Astrocyte of the spinal cord (primary cell): ENCODE data around the gene RNF20.
"Not testable (repeated sequence)": the region's sequence is repeated elsewhere in the genome, so short reads cannot be mapped to it uniquely, and the experiment has no call there.

Source experiments
- DNase-seq: peaks from one replicate; pipeline ENCODE4 v3.0.0; 2011; ENCODE audit warnings: low read depth, low spot score
- H3K4me3 ChIP-seq: 2 replicates; pipeline ENCODE4 v1.5.1; 2011; ENCODE audit warnings: low read depth, mild to moderate bottlenecking, low read length, moderate library complexity
- in situ Hi-C: cut with HindIII; loops from 2 replicates; pipeline ENCODE4 v1.10.0; 2017; ENCODE audit warnings: low sequenced_read_pairs
- TF ChIP-seq, protein P1 (sequence below): IDR thresholded peaks from 2 replicates; pipeline ENCODE4 v1.5.1; 2012; ENCODE audit warnings: low read depth, mild to moderate bottlenecking, low read length, inconsistent platforms

Gene RNF20

DNA sequence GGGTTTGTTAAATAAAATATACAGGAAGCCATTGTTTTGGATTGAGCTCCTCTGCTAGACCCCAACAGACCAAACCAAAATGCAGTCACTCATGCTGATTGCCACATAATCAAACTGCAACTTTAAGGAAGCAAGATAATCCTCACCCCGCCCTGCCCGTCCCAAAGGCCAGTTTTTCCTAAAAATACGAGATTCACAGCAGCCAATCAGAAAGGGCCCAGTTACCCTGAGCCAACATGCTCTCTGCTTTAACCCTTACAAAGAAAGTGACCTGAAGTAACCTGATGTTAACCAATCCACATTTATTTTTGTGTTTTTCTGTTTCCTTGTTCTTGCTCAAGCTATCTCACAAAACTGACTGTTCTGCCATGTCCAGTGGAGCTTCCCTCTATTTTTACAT lies 21.5 kb upstream of the RNF20 start:
- in situ Hi-C loops: no loop called here
- DNase-seq: no peak
- no peak overlapping the region for H3K4me3 ChIP-seq
- TF ChIP-seq, protein P1, sequence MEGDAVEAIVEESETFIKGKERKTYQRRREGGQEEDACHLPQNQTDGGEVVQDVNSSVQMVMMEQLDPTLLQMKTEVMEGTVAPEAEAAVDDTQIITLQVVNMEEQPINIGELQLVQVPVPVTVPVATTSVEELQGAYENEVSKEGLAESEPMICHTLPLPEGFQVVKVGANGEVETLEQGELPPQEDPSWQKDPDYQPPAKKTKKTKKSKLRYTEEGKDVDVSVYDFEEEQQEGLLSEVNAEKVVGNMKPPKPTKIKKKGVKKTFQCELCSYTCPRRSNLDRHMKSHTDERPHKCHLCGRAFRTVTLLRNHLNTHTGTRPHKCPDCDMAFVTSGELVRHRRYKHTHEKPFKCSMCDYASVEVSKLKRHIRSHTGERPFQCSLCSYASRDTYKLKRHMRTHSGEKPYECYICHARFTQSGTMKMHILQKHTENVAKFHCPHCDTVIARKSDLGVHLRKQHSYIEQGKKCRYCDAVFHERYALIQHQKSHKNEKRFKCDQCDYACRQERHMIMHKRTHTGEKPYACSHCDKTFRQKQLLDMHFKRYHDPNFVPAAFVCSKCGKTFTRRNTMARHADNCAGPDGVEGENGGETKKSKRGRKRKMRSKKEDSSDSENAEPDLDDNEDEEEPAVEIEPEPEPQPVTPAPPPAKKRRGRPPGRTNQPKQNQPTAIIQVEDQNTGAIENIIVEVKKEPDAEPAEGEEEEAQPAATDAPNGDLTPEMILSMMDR: no peak

DNA sequence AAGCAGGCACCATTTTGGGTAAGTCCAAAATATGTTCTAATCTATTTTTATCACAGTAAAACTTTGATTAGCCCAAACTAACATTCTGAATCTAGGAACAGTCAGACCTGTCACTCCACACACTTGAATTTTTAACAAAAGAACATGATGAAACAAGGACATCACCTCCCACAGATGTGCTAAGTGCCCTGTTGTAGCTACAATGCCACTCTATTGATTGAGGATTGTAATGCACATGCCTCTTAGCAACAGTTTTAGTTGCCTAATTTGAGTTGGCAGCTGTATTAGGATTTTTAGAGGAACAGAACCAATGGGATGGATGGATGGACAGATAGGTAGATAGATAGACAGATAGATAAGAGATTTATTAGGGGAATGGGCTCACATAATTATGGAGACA lies 20.3 kb upstream of the RNF20 start:
- TF ChIP-seq, protein P1: no peak
- no peak overlapping the region for H3K4me3 ChIP-seq
- in situ Hi-C loops: no loop called here
- DNase-seq: no peak

DNA sequence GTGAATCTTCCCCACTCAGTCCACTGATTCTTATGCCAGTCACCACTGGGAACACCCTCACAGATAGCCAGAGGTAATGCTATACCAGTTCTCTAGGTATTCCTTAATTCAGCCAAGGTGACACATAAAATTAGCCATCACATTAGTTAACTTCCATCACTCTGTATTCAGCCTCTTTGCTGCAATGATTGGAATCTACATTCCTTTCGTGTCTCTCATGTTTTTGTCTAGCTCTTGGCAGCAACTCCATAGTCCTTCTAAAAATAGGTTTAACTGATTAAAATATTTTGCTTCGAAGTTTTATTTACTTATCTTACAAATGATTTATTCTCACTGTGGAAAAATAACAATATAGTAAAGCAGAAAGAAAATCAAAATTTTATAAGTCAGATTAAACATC lies 19.6 kb upstream of the RNF20 start:
- DNase-seq: peak; percentile 35
- in situ Hi-C loops: no loop called here
- TF ChIP-seq, protein P1: no peak
- H3K4me3 ChIP-seq: no peak overlapping the region

DNA sequence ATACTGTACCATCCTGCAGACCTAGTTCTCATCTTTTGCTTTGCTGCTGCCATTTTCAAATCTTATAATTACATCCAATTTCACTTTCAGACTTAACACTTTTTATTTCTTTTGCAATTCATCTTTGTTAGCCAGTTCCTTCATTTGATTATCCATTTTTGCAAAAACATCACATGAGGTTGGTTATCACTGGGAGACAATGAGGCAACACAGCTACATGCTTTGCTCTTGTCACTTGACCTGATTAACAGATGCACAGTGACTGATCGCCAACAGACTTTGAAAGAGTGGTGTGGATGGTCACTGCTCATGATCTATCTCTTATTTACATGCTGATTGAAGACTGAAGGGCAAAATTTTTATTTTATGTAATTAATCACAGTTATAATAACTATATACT lies 17.0 kb upstream of the RNF20 start:
- no peak for DNase-seq
- no peak overlapping the region for H3K4me3 ChIP-seq
- in situ Hi-C loops: no loop called here
- TF ChIP-seq, protein P1: no peak

DNA sequence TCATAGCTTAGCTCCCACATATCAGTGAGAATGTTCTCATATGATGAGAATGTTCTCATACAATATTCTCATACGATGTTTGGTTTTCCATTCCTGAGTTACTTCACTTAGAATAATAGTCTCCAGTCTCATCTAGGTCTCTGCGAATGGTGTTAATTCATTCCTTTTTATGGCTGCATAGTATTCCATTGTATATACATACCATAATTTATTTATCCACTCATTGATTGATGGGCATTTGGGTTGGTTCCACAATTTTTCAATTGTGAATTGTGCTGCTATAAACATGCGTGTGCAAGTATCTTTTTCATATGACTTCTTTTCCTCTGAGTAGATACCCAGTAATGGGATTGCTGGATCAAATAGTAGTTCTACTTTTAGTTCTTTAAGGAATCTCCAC lies 15.2 kb upstream of the RNF20 start:
- H3K4me3 ChIP-seq, in situ Hi-C loops, DNase-seq: not testable (repeated sequence)

DNA sequence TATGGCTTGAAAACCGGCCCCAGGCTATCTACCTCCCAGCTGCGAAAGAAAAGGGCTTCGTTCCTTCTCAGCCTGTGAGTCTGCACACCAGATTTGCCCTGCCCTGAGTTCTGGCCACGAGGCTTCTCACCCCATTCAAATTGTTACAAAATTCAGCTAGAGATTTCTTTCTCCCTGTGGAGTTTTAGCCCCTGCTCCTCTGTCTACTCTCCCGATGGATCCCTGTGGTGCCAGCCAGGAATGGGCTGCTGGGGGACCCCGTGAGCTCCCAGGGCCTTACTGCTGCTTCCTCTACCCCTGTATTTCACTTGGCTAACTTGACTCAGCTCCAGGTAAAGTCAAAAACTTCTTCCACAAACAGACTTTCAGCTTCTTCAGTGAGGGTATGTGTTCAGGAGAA lies 9.3 kb upstream of the RNF20 start:
- TF ChIP-seq, protein P1: no peak
- DNase-seq: no peak
- no peak overlapping the region for H3K4me3 ChIP-seq
- in situ Hi-C loops: no loop called here

DNA sequence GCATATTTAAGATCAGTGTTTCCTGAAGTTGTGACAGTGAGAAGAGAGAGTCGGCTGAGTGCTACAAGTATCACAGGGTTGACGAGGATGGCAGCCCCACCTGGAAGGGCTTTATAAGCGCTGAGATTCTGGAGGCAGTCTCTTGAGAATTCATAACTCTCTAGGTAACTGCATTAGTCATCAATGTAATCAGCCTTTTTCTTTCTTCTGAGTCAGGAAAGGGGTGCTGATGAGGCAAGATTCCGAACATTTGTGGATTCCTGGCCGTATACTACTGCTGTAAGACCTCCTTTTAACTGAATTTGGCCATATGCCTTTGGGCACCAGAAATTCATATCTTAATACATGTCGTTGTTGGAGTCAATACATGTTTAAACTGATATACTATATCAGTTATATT lies 6.6 kb upstream of the RNF20 start:
- no peak for DNase-seq
- in situ Hi-C loops: no loop called here
- H3K4me3 ChIP-seq: no peak overlapping the region
- TF ChIP-seq, protein P1: no peak
